Coronary artery (tissue), 2 donors: ENCODE measurements around the gene VWDE.

ENCODE experiments used
- DNase-seq: peaks from one replicate; pipeline ENCODE4 v3.0.0-alpha.2; 2017; ENCODE audit warnings: low spot score
- H3K27ac ChIP-seq, 2 donors: fragments of 200-600 bp; sonication (generic); one replicate each; pipeline ENCODE4 v1.5.1; 2016 to 2019
- H3K4me3 ChIP-seq: fragments of 200-600 bp; sonication (generic); 2 replicates; pipeline ENCODE4 v1.5.1; 2016; ENCODE audit warnings: mild to moderate bottlenecking, moderate library complexity
- TF ChIP-seq, protein P1 (sequence below): fragments of 200-600 bp; sonication (generic); IDR thresholded peaks from one replicate; pipeline ENCODE4 v1.5.1; 2019; ENCODE audit warnings: antibody characterized with exemption

Gene VWDE

GRCh38 chr7:12328888-12329770 is 74.5 kb downstream of the VWDE start:
- no peak for DNase-seq
- TF ChIP-seq, protein P1, sequence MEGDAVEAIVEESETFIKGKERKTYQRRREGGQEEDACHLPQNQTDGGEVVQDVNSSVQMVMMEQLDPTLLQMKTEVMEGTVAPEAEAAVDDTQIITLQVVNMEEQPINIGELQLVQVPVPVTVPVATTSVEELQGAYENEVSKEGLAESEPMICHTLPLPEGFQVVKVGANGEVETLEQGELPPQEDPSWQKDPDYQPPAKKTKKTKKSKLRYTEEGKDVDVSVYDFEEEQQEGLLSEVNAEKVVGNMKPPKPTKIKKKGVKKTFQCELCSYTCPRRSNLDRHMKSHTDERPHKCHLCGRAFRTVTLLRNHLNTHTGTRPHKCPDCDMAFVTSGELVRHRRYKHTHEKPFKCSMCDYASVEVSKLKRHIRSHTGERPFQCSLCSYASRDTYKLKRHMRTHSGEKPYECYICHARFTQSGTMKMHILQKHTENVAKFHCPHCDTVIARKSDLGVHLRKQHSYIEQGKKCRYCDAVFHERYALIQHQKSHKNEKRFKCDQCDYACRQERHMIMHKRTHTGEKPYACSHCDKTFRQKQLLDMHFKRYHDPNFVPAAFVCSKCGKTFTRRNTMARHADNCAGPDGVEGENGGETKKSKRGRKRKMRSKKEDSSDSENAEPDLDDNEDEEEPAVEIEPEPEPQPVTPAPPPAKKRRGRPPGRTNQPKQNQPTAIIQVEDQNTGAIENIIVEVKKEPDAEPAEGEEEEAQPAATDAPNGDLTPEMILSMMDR, result no peak
- Histone ChIP-seq H3K4me3 (no peak overlapping the region), H3K27ac (no peak overlapping the region)

DNA sequence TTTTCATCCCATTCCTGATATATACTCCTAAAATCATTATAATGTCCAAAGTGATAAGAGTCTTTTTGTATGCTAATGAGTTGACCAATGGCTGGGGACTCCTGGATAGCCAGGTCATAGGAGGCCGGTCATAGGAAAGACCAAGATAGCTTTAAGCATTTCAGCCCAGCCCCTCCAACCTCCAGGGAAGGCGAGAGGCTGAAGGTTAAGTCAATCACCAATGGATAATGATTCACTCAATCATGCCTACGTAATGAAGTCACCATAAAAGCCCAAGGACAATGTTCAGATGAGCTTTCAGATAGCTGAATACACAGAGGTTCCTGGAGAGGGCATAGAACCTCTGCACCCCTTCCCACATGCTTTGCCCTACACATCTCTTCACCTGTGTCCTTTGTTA is 75.7 kb downstream of the VWDE start:
- Histone ChIP-seq H3K27ac (no peak overlapping the region), H3K4me3 (no peak overlapping the region)
- TF ChIP-seq, protein P1, result no peak
- no peak for DNase-seq

DNA sequence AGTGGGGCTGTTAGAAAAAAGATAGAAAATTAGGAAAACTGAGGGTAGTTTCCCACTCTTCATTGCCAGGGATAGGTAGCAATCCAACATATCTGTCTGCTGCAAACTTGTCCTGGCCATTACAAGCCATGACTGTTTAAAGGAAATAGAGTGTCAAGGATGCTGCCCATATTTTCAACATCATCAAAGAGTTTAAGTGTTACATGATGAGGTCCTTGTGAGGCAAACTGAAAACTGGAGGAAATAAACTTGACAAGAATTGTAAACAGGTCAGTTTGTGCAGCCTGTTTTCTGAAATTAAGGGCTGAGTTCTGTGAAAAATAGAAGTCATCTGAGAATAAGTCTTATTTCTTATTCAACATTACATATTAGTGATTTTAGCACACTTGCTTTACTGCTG is 78.0 kb downstream of the VWDE start:
- Histone ChIP-seq H3K4me3 (no peak overlapping the region), H3K27ac (no peak overlapping the region)
- no peak for DNase-seq
- TF ChIP-seq, protein P1, result no peak

DNA sequence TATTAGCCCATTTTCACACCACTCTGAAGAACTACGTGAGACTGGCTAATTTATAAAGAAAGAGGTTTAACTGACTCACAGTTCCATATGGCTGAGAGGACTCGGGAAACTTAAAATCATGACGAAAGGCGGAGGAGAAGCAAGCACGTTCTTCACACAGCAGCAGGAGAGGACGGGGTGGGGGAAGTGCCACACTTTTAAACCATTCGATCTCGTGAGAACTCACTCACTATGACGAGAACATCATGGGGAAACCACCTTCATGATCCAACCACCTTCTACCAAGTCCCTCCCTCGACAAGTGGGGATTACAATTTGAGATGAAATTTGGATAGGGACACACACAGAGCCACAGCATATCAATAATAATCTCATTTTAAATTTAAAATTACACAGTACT is 80.2 kb downstream of the VWDE start:
- H3K4me3 ChIP-seq, result no peak overlapping the region
- TF ChIP-seq, protein P1, result no peak
- H3K27ac ChIP-seq, result no peak overlapping the region
- DNase-seq, result no peak

DNA sequence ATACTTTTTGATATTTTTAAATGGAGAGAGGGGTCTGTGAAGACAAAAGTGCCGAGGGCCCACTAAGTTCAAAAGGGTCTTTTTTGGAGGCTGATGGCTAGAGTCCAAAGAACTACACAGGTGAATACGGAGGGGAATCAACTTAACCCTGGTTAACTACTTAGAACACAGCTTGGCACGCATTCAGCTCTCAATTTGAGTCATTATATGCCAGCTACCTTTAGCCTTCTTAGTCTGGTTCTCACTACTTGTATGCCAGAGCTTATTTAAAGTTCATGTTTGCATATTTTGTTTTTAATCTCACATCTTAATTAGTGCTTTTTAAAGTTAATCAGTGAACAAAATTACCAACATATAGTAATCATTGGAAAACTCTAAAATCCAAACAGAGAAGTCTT is 80.8 kb downstream of the VWDE start:
- Histone ChIP-seq H3K4me3 (no peak overlapping the region), H3K27ac (no peak overlapping the region)
- TF ChIP-seq, protein P1, result no peak
- no peak for DNase-seq

DNA sequence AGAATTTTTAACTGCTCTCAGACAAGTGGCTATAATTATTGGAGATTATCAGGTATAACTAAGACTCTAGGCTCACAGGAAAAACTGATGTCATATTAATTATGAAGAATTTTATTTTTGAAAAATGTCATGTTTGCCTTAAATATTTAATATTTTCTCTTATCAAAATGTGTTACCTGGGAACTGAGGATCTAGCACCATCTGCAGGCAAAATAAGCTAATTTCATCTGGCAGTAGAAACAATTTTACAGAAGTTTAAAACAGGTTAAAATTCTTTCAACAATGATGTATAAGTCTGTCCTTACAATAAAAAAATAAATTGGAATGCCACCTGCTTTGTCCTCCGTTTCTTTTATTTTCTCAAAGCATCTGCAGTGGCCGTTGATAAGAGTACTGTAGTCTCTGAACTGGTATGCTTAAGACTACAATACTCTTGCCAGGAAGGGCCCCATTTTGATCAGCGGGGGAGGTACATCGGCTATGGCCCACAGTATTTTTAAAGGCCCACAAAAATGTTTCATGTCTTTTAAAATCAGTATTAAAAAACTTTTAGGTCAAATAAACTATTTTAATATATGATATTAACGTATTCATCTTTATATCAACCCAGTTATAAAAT is 81.3 kb downstream of the VWDE start:
- Histone ChIP-seq H3K4me3 (no peak overlapping the region), H3K27ac (no peak overlapping the region)
- no peak for DNase-seq
- TF ChIP-seq, protein P1, result no peak
